IPS-NIHi7 (cell line): ENCODE data around the gene NDUFB11.
A peak's percentile ranks its signal among the peaks of the same experiment; 100 is the strongest.
"Not testable (repeated sequence)": the region's sequence is repeated elsewhere in the genome, so short reads cannot be mapped to it uniquely, and the experiment has no call there.

Source experiments
- DNase-seq: peaks from one replicate; pipeline ENCODE4 v3.0.0; 2012; ENCODE audit warnings: mixed read lengths; ENCODE audit errors: extremely low spot score

Gene NDUFB11

DNA sequence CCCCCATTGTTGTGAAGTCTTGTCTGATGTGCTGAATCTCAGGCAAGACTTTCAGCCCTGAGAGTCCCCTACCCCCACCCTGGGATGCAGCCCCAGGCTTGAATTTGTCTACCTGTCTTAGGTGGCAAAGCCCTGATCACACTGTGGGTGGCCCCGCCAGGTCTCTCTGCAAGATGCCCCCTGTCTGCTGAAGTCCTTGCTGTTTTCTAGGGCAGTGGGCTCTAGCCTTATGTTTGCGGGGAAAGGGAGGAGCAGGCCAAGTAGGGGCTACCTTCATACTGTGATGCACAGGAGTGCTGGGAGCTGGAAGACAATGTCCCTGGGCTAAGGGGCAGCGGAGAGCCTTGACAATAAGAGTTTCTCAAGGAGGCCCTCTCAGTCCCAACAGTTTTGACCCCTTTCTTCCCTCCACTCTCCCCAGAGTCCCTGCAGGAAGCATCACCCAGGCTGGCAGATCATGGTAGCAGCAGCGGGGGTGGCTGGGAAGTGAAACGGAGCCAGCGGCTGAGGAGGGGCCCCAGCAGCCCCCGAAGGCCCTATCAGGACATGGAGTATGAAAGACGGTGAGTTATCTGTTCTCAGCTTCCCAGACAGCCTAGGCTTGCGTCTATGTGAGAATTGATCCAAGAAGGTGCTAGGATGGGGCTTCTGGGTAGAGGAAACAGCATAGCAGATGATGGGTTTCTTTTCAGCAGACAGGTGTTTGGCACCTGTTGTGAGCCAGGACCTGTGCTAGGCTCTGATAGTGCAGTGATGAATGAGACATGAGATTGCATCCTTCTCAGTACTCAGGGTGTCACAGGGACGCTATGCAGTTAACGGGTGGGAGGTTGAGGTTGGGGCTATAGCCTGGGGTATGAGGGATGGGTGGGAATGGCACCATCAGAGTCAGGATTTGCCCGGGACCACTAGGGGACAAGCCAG lies 2.7 kb upstream of the NDUFB11 start:
- no peak for DNase-seq

DNA sequence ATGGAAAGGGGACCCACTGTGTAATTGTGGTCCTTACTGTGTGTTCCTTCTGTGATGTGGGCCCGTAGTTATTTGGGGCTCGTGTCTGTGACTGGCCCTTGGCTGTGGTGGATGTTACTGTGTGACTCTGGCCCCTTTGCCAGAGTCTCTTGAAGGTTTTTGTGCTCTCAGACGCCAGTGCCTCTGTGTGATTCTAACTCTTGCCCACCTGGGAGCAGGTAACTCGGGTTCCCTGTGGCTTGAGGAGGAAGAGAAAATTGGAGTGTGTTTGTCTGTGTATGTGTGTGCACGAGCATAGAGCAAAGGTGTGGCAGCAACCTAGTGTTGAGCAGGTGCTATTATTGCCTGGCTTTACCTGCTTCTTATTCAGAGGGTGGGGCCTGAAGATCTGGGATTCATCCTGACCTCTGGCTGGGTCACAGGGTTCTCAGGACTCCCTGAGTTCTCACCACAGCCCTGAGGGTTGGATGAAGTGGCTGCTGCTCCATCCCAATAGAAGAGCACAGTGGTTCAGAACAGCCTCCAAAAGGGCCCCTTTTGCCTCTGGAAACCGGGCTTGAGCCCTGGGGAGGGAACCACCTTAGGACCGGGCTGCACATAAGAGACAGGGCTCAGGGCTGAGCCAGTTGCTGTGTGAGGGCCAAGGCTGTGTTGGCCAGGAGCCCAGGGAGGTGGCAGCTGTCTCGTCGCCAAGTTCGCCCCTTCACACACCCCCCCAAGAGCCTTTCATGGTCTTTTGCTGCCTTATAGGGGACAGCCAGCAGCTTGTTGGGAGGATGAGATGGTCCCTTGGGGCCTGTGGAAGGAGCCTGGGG lies 1.8 kb upstream of the NDUFB11 start:
- no peak for DNase-seq

DNA sequence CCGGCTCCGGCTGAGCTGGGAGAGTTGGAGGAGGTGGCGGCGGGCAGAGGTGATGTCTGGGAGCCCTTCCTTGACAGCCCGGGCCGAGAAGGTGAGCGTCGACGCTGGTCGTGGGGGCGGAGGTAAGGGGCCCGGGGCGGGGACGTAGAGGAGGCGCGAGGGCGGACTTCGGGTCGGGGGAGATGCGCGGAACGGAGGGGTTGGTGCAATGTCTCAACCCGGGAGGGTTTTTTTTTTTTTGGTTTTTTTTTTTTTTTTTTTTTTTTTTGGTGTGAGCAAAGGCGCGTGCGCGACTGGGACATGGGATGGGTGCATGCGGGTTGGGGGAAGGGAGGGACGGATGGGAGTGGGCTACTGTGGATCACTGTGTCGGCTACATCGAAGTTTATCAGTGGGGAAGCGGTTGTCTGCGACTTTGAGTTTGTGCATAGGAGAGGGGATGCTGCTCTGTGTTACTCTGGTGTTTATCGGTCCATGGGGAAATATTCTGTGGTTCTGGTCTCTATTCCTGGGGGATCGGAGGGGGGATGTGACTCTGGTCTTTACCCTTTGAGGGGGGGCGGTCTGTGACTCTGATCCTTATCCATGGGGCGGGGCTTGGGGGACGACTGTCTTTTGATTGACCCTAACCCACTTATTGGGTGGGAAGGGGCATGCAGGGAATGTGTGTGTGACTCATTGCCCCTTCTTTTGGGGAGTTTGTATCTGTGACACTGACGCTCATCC lies 1.1 kb upstream of the NDUFB11 start:
- DNase-seq = peak; percentile 48

GRCh38 chrX:47143894-47144625 lies 442 bp downstream of the NDUFB11 start:
- DNase-seq = peak; percentile 42

DNA sequence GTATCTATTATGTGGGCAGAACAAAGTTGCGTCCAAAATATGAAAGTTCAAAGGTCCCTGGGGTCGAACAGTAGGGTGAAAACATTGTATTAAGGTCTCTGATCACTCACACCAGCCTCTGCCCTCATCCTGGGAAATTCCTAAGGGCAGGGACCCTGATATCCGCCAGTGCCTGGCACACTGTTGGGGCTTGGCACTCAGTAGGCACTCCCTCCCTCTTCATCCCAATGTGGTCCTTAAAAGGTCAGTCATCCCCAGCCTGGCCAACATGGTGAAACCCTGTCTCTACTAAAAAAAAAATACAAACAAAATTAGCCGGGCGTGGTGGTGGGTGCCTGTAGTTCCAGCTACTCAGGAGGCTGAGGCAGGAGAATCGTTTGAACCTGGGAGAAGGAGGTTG lies 6.3 kb downstream of the NDUFB11 start:
- no peak for DNase-seq

DNA sequence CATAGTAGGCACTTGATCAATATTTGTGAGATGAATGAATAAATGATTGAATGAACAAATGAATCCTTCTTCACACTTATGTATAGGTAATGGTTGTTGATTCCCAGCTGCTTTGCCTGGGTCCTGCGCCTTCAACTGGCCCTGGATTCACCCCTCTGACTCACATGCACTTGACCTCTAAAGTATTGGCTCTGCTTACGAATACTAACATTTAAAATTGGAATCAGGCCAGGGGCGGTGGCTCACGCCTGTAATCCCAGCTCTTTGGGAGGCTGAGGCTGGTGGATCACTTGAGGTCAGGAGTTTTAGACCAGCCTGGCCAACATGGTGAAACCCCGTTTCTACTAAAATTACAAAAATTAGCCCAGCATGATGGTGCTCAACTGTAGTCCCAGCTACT lies 8.9 kb downstream of the NDUFB11 start:
- not testable (repeated sequence) for DNase-seq

DNA sequence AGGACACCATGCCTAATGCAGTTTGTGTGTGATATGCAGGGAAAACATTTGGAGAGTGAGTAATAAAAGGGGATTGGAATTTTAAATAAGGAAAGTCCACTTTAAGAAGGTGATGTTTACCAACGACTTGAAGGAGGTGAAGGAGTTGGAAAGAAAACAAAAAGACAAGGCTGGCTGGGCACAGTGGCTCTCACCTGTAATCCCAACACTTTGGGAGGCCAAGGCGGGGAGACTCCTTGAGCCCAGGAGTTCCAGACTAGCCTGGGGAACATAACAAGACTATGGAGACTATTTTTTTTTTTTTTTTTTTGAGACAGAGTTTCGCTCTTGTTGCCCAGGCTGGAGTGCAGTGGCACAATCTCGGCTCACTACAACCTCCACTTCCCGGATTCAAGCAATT lies 11.0 kb downstream of the NDUFB11 start:
- no peak for DNase-seq

DNA sequence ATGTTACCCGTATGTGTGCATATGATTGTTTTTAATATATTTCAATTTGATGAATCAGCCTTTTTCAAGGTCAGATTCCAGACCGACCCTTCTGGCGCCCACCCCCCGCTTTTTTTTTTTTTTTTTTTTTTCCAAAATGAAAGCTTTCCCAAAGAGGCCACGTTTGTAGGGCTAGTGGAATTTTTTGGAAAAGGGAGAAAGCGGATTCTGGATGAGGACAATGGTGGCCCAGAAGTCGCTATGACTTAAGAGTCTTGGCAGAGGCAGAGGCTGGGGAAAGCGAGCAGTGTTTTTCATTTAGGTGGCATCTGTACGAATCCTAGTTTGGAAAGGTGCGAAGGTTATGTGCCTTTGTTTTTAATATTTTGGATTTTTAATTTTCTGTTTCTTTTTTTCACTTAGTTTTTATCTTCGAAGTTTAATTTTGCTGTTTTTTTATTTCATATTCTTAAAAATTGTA lies 14.6 kb downstream of the NDUFB11 start:
- DNase-seq = no peak

GRCh38 chrX:47129157-47129898 lies 15.2 kb downstream of the NDUFB11 start:
- DNase-seq = peak; percentile 96

- not testable (repeated sequence) for DNase-seq
Observed at GRCh38 chrX:47124466-47124865, 20.0 kb downstream of the NDUFB11 start.

GRCh38 chrX:47116551-47117110 lies 27.9 kb downstream of the NDUFB11 start:
- not testable (repeated sequence) for DNase-seq

DNA sequence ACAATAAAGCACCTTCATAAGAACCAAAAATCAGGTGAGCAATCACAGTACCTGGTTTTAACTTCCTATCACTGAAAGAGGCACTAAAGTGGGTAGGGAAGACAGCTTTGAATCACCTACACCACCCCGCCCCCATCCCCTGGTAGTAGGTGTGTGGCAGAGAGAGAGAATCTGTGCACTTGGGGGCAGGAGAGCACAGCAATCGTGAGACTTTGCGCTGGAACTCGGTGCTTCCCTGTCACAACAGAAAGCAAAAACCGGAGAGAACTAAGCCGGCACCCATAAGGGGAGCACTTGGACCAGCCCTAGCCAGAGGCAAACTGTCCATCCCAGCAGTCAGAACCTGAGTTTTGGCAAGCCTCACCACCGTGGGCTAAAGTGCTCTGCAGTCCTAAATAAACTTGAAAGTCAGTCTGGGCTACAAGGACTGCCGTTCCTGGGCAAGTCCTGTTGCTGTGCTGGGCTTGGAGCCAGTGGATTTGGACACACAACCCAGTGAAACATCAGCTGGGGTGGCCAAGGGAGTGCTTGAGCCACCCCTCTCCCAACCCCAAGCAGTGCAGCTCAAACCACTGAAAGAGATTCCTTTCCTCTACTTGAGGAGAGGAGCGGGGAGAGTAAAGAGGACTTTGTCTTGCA lies 32.1 kb downstream of the NDUFB11 start:
- no peak for DNase-seq

DNA sequence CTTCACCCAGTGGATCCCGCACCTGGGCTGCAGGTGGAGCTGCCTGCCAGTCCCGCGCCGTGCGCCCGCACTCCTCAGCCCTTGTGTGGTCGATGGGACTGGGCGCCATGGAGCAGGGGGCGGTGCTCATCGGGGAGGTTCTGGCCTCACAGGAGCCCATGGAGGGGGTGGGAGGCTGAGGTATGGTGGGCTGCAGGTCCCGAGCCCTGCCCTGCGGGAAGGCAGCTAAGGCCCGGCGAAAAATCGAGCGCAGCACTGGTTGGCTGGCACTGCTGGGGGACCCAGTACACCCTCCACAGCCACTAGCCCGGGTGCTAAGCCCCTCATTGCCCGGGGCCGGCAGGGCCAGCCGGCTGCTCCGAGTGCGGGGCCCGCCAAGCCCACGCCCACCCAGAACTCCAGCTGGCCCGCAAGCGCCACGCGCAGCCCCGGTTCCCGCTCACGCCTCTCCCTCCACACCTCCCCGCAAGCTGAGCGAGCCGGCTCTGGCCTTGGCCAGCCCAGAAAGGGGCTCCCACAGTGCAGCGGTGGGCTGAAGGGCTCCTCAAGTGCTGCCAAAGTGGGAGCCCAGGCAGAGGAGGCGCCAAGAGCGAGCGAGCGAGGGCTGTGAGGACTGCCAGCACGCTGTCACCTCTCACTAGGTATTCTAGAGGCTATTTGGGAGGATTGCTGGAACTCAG lies 33.4 kb downstream of the NDUFB11 start:
- DNase-seq = not testable (repeated sequence)

- no peak for DNase-seq
Observed at GRCh38 chrX:47101206-47101605, 43.3 kb downstream of the NDUFB11 start.

- DNase-seq = no peak
Observed at GRCh38 chrX:47098338-47099094, 46.0 kb downstream of the NDUFB11 start.

DNA sequence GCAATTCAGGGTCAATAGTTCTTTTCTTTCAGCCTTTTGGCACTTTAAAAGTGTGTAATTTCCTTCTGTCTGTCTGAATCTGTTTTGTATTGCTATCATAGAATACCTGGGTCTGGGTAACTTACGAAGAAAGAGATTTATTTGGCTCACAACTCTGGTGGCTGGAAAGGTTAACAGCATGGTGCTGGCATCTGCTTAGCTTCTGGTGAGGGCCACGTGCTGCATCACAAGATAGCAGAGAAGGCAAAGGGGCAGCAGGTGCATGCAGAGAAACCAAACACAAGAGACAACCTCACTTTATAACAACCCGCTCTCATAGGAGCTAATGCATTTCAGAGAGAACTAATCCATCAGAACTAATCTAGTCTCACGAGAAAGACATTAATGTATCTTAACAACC lies 47.5 kb downstream of the NDUFB11 start:
- DNase-seq = no peak

DNA sequence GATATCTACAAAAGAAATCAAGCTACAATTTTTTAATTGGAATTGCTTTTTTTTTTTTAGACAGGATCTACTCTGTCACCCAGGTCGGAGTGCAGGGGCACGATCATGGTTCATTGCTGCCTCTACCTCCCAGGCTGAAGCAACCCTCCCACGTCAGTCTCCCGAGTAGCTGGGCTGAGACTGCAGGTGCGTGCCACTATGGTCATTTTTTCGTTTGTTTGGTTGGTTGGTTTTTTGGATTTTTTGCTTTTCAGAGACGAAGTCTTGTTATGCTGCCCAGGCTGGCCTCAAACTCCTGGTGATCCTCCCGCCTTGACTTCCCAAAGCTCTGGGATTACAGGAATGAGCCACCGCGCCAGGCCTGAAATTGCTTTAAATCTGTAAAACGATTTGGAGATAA lies 50.6 kb downstream of the NDUFB11 start:
- no peak for DNase-seq

- no peak for DNase-seq
Observed at GRCh38 chrX:47093248-47093647, 51.3 kb downstream of the NDUFB11 start.
